Activated naive CD8-positive, alpha-beta T cell treated with anti-CD3 and anti-CD28 coated beads for 36 hours (primary cell): ENCODE measurements around the gene CLBA1. TPM values are rescaled to one million over a fixed set of nuclear protein-coding genes. Genes with fewer than 3 reads are reported as not detected.

ENCODE experiments used
- DNase-seq: peaks from one replicate; pipeline ENCODE4 v3.0.0; 2021
- H3K27ac Mint-ChIP-seq: one replicate; pipeline ENCODE4 v1.8.0; 2022; ENCODE audit warnings: mild to moderate bottlenecking, moderate library complexity, mixed read lengths
- H3K27me3 Mint-ChIP-seq: one replicate; pipeline ENCODE4 v1.8.0; 2022; ENCODE audit warnings: mild to moderate bottlenecking, mixed read lengths
- H3K36me3 Mint-ChIP-seq: one replicate; pipeline ENCODE4 v1.8.0; 2021; ENCODE audit warnings: mild to moderate bottlenecking, mixed read lengths
- H3K4me1 Mint-ChIP-seq: one replicate; pipeline ENCODE4 v1.8.0; 2021; ENCODE audit warnings: mixed read lengths
- H3K4me3 Mint-ChIP-seq: one replicate; pipeline ENCODE4 v1.8.0; 2022; ENCODE audit warnings: mild to moderate bottlenecking, moderate library complexity, mixed read lengths
- H3K9me3 Mint-ChIP-seq: one replicate; pipeline ENCODE4 v1.8.0; 2022; ENCODE audit warnings: mixed read lengths
- total RNA-seq, 2 experiments: library from RNA; stranded (reverse); gene quantifications; one replicate each; pipeline ENCODE4 v1.2.3, GENCODE V29; 2021

Gene CLBA1
- total RNA-seq, 2 experiments from 2014 or later: 1.5 to 1.9 TPM

DNA sequence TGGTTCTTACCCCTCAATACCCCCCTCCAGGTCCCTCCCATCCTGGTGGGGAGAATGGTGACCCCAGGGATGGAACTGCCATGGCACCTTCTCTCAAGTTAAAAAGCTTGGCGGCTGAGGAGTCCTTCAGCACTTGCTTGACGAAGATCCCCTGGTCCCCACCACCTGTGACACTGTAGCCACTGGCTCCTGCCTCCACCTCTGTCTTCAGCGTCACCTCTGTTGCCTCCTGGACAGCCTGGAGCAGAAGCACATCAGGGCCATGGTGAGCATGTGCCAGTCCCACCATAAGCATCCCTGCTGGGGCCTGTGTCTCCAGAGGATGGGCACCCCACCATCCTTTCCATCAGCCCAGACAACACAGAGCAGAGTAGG is 30.2 kb upstream of the CLBA1 start:
- Mint-ChIP-seq H3K4me1 (no peaks in the 10 kb centered on the region), H3K4me3 (no peak overlapping the region), H3K27ac (no peak overlapping the region), H3K9me3 (no peaks in the 10 kb centered on the region), H3K36me3 (no peaks in the 10 kb centered on the region), H3K27me3 (peaks cover 4% of the 10 kb centered on the region)
- no peak for DNase-seq

DNA sequence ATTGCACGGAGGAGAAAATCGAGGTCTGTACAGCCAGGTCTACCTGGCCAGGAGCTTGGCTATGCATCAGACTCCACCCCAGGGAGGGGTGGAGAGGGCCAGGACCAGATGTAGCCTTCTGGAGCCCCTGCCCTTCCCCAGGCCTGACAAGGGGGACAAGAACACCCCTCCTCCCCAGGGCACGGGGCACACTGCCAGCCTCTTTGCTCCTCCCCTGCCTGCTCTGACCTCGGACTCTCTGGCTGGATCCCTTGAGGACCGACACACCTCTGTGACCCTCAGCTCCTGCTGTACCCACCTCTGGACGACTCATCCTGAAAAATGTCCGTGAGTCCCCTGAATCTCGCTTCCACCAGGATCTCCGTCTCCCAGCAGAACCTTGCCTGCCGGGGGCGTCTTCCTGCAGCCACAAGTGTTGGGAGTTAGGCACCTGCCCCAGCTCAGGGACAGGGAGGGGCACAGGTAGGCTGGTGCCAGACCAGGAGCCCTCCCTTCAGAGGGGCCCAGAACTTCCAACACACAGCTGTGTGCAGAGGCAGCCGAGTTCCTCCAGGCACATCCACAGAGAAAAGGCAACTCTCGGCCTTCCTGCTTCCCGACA is 29.2 kb upstream of the CLBA1 start:
- Mint-ChIP-seq H3K9me3 (no peaks in the 10 kb centered on the region), H3K27ac (no peak overlapping the region), H3K4me1 (no peaks in the 10 kb centered on the region), H3K4me3 (no peak overlapping the region), H3K36me3 (no peaks in the 10 kb centered on the region), H3K27me3 (peaks cover 4% of the 10 kb centered on the region)
- no peak for DNase-seq

DNA sequence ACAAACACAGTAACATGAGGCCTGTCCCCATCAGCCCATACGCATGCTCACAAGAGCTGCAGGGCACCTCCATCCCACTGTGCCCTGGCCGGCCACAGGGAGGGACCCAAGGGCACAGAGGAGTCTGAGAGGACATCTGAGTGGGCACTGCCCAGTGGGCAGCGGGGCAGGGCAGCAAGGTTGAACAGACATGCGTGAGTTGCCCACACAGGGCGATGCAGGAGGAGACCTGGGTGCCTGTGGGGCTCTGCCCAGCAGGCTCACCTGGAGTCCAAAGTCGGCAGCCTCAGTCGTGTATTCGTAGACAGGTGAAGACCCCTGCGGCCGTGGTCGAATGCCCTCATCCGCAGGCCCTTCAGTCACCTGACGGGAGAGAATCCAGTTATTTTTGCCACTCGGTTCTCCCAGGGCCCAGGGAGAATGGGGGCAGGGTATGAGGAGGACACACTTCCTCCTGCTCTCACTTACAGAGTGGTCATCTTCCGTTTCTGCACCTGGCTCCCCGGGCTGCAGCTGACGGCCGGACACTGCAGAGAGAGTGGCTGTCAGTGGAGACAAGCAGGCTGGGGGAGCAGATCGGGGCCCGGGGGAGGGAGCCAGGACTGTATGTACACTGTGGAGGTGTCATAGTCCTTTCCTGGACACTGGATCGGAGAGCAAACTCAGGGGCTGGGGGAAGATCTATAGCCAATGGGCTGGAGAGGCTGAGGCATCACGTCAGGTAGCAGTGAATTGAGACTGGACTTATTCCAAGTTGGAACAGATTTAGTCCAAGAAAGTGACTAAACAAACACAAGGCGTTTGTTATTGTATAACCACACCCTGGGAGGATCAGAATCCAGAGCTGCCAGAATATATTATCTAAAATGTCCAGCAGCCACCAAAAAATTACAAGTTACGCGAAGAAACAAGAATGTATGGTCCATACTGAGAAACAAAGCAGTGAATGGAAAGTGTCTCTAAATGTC is 28.2 kb upstream of the CLBA1 start:
- Mint-ChIP-seq H3K4me1 (no peaks in the 10 kb centered on the region), H3K27ac (no peak overlapping the region), H3K36me3 (no peaks in the 10 kb centered on the region), H3K27me3 (peaks cover 4% of the 10 kb centered on the region), H3K9me3 (no peaks in the 10 kb centered on the region), H3K4me3 (no peak overlapping the region)
- DNase-seq: no peak

DNA sequence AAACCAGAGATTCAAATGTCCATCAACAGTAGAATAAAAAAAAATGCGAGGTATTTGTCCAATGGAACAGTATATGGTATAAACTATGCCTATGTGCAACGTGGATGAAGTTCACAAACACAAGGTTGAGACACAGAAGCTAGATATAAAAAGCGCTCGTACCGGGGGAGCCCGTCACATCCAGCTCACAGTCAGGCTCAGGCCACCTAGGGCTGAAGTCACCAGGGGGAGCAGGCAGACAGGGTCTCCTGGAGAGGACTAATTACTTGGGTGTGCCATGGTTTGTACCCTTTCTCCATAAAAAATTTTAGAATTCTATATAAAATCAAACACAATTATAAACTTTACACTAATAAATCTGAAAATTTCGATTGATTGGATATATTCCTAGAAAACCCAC is 21.0 kb upstream of the CLBA1 start:
- no peak overlapping the region for H3K4me3 Mint-ChIP-seq
- H3K27me3 Mint-ChIP-seq: peaks cover 20% of the 10 kb centered on the region
- no peaks in the 10 kb centered on the region for H3K4me1 Mint-ChIP-seq
- no peak overlapping the region for H3K27ac Mint-ChIP-seq
- no peak for DNase-seq
- H3K36me3 Mint-ChIP-seq: no peaks in the 10 kb centered on the region
- no peaks in the 10 kb centered on the region for H3K9me3 Mint-ChIP-seq

DNA sequence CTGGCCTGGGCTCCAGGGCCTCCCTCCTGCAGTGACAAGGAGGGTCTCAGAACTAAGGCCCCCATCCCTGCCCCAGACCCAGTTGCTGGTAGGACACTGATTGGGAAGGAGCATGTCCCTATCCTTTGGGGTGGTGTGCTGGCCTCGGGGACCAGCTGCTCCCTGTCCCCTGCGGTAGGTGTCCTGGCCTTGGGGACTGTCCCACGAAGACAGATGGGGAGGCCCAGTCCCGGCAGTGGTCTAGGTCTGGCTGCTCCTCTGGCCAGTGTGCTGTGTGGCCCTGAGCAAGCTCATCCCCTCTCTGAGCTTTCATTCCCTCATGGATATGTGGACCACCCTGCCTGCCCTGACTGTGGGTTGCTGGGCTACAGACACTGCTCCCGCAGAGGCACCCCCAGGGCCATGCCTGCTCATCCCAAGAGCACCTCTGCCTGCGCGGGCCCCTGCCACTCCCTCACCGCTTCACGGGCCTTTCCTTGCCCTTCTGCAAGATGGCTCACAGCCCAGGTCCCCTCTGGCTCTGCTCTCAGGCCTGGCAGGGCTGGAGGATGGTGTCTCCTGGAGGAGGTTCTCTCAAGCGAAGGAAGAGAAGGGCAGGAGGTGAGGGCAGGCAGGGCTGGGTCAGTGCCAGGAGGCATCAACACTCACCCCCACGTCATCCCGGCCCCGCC is 19.9 kb upstream of the CLBA1 start:
- Mint-ChIP-seq H3K27me3 (peaks cover 20% of the 10 kb centered on the region), H3K9me3 (no peaks in the 10 kb centered on the region), H3K36me3 (no peaks in the 10 kb centered on the region), H3K4me3 (no peak overlapping the region), H3K4me1 (no peaks in the 10 kb centered on the region), H3K27ac (no peak overlapping the region)
- DNase-seq: no peak

DNA sequence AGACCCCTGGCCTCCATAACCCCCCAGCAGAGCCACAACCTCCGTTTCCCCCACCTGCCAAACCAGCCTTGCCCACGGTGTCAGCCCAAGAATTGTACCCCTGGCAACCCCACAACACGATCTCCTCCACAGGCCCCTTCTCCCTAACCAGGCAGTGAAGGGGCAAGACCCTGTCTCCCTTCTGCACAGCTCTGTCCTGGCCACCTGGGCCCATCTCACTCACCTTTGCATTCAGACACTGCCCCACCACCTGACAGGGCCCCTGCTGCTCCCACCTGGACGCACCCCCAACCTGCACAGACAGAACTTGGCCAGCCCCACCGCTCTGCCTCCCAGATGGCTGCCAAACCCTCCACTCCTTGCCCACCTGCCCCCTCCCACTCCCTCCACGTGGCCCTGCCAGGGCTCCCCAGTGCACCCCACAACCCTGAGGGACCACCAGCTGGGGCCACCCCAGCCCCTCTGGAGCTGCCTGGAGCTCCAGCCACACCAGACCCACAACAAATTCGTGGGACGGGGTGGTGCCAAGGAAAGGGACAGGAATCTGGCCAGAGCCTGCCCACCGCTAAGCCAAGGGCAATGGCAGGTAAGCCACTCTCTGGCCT is 19.2 kb upstream of the CLBA1 start:
- Mint-ChIP-seq H3K4me3 (no peak overlapping the region), H3K36me3 (no peaks in the 10 kb centered on the region), H3K4me1 (no peaks in the 10 kb centered on the region), H3K9me3 (no peaks in the 10 kb centered on the region), H3K27ac (no peak overlapping the region), H3K27me3 (peaks cover 20% of the 10 kb centered on the region)
- DNase-seq: no peak

DNA sequence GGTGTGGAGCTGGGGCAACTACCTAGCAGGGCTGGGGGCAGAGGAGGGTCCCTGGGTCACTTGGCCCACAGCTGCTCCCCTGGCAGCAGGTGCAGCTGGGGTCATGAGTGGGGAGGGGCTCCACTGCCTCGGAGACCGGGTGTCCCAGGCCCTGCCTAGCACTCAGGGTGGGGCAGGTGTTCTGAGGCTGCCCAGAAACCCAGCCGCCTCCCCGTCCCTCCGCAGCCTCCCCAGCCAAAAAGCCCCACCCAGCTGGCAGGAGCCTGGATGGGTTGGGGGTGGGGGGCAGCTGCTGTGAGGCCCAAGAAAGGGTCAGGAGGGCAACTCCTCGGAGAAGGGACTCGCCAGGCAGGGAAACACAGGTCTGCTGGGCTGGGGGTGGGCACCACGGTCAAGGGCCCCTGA is 18.6 kb upstream of the CLBA1 start:
- DNase-seq: no peak
- Mint-ChIP-seq H3K27me3 (peaks cover 20% of the 10 kb centered on the region), H3K4me3 (no peak overlapping the region), H3K36me3 (no peaks in the 10 kb centered on the region), H3K9me3 (no peaks in the 10 kb centered on the region), H3K27ac (no peak overlapping the region), H3K4me1 (no peaks in the 10 kb centered on the region)

DNA sequence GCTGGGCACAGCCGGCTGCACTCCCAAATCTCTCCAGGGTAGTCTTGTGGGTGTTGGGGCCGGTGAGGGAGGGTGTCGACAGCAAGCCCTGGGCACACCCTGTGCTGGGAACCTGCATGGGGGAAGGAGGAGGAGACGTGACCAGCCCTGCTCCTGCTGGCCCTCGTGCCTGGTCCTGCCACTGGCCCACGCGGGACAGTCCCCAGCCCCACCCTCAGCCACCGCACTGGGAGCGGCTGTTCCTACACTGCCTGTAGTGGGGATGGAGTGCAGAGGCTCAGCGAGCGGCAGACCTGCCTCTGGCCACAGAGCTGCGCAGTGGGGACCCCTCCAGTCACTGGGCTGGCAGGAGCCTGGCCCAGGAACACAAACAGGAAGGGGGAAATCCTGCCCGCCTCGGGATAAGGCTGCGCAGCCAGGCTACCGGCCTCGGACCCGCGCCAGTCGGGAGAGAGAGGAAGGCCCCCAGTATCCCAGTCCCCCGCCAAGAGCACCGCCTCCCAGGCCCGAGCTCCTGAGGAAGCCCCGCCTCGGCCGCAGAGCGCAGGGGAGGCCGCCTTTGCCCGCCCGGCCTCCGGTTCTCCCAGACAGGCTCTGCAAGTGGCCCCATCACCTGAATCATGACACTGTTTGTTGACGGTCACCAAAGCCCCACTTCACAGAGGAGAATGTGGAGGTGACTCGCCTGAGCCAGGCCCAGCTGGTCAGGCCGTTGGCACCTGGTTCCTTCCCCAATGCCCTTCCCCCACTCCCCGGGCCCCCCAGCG is 18.0 kb upstream of the CLBA1 start:
- Mint-ChIP-seq H3K27ac (no peak overlapping the region), H3K4me1 (no peaks in the 10 kb centered on the region), H3K9me3 (no peaks in the 10 kb centered on the region), H3K36me3 (no peaks in the 10 kb centered on the region), H3K27me3 (peaks cover 20% of the 10 kb centered on the region), H3K4me3 (no peak overlapping the region)
- no peak for DNase-seq

DNA sequence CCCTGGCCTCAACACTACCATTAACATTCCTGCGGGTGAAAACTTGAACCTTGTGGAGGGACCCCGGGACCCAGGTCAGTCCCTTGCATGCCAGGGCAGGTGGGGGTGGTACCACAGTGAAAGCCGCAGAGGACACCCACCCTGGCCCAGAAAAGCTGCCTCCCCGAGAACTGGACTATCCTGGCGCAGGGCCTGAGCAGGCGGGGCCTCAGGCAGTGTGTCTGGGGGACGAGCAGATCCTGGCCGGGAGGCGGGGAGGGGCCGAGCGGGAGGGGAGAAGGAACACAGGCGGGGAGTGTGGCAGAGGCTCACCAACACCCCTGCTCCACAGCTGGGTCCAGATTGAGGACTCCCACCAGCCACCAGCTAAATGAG is 17.4 kb upstream of the CLBA1 start:
- H3K36me3 Mint-ChIP-seq: no peaks in the 10 kb centered on the region
- no peak overlapping the region for H3K27ac Mint-ChIP-seq
- no peak overlapping the region for H3K4me3 Mint-ChIP-seq
- no peak for DNase-seq
- no peaks in the 10 kb centered on the region for H3K4me1 Mint-ChIP-seq
- peaks cover 20% of the 10 kb centered on the region for H3K27me3 Mint-ChIP-seq
- no peaks in the 10 kb centered on the region for H3K9me3 Mint-ChIP-seq

DNA sequence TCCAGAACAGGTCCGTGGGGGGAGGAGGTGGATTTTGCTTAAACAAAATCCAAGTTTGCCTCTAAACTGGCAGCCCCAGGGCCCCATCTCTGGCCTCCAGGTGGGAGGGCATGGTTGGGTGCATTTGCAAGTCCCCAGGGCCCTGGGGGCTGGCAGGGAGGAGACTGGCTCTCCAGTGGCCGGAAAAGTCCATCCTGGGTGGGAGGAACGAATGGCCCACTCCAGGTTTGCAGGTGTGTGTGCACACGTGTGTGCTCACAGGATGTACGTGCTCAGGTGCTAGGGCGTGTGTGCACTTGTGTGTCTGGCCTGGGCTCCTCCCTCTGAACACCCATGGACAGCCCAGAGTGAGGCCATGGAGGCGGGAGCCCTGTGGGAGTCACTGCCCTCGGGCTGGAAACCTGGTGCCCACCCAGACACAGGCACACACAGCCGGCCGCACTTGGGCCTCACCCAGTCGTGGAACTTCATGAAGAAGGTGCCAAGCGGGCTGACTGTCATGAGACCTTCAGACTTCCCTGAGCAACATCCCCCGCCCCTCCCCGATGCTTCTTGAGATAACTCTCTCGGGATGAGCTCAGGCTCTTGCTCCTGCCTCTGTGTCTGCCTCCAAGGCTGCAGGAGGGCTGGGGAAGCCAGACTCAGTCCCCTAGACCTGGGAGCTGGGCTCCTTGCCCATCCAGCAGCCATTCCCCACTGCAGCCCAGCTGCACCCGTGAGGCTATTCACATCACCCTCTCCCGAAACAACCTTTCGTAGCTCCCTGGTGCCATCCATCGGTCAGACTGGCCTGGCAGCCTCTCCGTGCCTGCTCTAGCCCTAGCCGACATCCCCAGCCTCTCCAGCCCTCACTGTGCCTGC is 16.8 kb upstream of the CLBA1 start:
- DNase-seq: no peak
- peaks cover 20% of the 10 kb centered on the region for H3K27me3 Mint-ChIP-seq
- H3K4me1 Mint-ChIP-seq: no peaks in the 10 kb centered on the region
- no peak overlapping the region for H3K27ac Mint-ChIP-seq
- H3K36me3 Mint-ChIP-seq: no peaks in the 10 kb centered on the region
- H3K9me3 Mint-ChIP-seq: no peaks in the 10 kb centered on the region
- H3K4me3 Mint-ChIP-seq: no peak overlapping the region

DNA sequence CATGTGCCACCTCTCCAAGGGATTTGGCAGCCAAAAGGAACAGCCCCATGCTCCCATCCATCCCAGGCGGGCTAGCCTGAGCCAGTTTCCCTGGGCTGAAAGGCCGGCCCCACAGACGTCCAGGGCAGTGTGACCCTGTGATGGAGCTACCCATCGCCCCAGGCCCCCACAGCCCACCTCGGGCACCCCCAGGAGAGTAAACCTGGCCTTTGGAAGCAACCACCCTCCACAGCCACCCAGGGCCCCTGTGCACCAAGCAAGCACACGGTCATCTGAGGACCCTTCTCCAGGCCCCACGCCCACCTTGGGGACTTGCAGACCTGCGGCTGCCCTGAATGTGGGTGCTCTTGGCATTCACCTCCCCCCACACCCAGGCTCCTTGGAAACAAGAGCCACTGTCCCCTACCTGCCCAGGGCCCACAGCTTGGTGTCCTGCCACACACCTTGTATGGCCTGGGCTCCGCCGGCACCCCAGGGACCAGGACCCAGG is 15.8 kb upstream of the CLBA1 start:
- peaks cover 20% of the 10 kb centered on the region for H3K27me3 Mint-ChIP-seq
- H3K4me3 Mint-ChIP-seq: no peak overlapping the region
- no peak overlapping the region for H3K27ac Mint-ChIP-seq

DNA sequence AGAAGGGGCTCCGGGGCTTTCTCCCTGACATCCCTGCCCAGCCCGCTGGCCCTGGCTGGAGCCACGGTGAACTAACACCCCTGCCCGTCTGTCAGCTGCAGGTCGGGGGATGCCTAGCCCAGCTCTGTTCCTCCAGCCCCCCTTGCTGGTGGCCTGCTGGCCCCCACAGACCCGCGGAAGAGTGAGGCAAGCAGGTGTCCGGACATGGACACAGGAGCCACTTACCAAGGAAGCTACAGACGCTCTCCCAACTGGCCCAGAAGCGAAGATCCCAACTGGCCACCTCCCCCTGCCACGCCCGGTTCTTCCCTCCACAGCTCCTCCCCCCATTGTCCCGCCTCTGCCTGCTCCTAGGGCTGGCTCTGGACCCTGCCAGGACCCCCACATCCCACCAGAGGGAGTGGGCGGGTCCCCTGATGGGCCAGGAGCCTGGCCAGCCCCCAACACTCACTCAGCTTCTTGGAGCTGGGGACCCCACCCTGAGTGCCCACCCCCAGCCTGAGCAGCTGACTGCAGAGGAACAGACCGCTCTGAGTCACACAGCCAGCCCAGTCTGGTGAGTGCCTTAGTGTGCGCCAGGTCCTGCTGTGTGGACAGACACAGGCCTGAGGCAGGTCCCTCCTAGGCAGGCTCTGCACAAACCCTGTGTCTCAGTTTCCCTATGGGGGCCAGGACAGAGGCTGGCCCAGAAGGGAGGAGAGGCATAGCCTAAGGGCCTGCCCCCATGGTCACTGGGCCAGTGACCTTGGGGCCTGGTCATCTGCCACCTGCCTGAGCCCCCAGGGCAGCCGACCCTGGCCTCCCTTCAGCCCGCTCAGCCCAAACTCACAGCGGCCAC is 15.1 kb upstream of the CLBA1 start:
- H3K27me3 Mint-ChIP-seq: peaks cover 20% of the 10 kb centered on the region
- DNase-seq: no peak
- H3K4me3 Mint-ChIP-seq: no peak overlapping the region
- H3K27ac Mint-ChIP-seq: no peak overlapping the region
- H3K36me3 Mint-ChIP-seq: no peaks in the 10 kb centered on the region
- no peaks in the 10 kb centered on the region for H3K4me1 Mint-ChIP-seq
- H3K9me3 Mint-ChIP-seq: no peaks in the 10 kb centered on the region

More for the DNA sequence above, 15.8 kb upstream of the CLBA1 start:
- Mint-ChIP-seq H3K9me3 (no peaks in the 10 kb centered on the region), H3K4me1 (no peaks in the 10 kb centered on the region), H3K36me3 (no peaks in the 10 kb centered on the region)
- DNase-seq: no peak
